Measurements from ENCODE around the gene TUBGCP6.

DNA sequence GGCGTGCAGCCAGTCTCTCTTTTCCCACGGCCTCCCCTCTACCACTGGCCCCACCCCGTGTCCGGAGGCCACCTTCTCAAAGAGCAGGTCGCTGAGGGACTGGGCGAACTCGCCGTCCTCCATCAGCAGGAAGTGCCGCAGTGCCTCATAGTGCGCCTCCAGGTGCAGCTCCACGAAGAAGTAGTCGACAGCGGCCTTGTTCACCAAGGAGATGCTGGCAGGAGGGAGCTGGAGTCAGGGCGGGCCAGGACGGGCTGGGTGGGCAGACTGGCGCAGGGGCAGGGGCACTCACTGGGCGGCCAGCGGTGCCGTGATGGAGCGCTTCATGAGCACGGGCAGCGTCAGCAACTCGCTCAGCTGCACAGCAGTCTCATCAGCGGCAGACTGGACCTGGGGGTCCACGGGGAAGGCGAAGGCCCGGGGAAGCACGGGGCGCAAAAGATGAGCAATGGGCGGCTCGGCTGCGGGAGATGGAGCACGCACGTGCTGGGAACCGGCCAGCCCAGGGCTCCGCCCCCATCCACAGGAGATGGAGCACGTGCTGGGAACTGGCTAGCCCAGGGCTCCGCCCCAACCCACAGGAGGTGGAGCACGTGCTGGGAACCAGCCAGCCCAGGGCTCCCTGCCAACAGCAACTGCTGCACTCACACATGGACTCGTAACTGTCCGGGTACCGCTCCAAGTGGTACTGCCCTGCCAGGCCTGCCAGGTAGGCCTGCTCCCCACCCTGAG, 25.7 kb downstream of the TUBGCP6 start:
- TF ChIP-seq, protein P1, sequence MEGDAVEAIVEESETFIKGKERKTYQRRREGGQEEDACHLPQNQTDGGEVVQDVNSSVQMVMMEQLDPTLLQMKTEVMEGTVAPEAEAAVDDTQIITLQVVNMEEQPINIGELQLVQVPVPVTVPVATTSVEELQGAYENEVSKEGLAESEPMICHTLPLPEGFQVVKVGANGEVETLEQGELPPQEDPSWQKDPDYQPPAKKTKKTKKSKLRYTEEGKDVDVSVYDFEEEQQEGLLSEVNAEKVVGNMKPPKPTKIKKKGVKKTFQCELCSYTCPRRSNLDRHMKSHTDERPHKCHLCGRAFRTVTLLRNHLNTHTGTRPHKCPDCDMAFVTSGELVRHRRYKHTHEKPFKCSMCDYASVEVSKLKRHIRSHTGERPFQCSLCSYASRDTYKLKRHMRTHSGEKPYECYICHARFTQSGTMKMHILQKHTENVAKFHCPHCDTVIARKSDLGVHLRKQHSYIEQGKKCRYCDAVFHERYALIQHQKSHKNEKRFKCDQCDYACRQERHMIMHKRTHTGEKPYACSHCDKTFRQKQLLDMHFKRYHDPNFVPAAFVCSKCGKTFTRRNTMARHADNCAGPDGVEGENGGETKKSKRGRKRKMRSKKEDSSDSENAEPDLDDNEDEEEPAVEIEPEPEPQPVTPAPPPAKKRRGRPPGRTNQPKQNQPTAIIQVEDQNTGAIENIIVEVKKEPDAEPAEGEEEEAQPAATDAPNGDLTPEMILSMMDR (conservative IDR thresholded peaks at IDR 0.05; ENCODE audit: low read length), result no peak
- TF ChIP-seq EZH2phosphoT487 (IDR thresholded peaks at IDR 0.05; ENCODE audit: borderline replicate concordance), result no peak
